GM23248 (cell line): Measurements from ENCODE around the gene HSPA4L.

Source experiments
- EZH2 ChIP-seq: fragments of 200-600 bp; sonication (generic); IDR thresholded peaks from 2 replicates; pipeline ENCODE4 v1.6.1; 2018; ENCODE audit warnings: antibody characterized with exemption, mild to moderate bottlenecking; ENCODE audit not compliant: insufficient read depth, poor library complexity, severe bottlenecking
- EZH2phosphoT487 ChIP-seq: fragments of 200-600 bp; sonication (generic); IDR thresholded peaks from 2 replicates; pipeline ENCODE4 v1.6.1; 2018; ENCODE audit warnings: antibody characterized with exemption, moderate library complexity, mild to moderate bottlenecking, low read depth; ENCODE audit not compliant: insufficient read depth

- TF ChIP-seq EZH2, result no peak
- TF ChIP-seq EZH2phosphoT487, result no peak
Observed at GRCh38 chr4:127843704-127844600, 61.8 kb downstream of the HSPA4L start.
